ENCODE results near the gene KCTD20. TPM values are rescaled to one million over a fixed set of nuclear protein-coding genes. Genes with fewer than 3 reads are reported as not detected.

The KCTD20 gene
- total and polyA plus RNA-seq, 10 of the 15 experiments (the other 5 are each of a cell fraction or from before 2014, with no cell fraction given) = 18.1 to 77.0 (median 50.5) TPM

GRCh38 chr6:36469946-36470345 lies 27.1 kb downstream of the KCTD20 start (continued):
- no peak for TF ChIP-seq SMAD1 (IDR thresholded peaks at IDR 0.05; ENCODE audit: low read depth, partially characterized antibody)
- no peak for TF ChIP-seq CHD4 (IDR thresholded peaks at IDR 0.05)
- TF ChIP-seq RCOR1 (conservative IDR thresholded peaks at IDR 0.05; ENCODE audit: low read depth, low read length) = no peak
- no peak for TF ChIP-seq ESRRA (IDR thresholded peaks at IDR 0.05; ENCODE audit: low read length)
- TF ChIP-seq CHD1 (IDR thresholded peaks at IDR 0.05; ENCODE audit: low read depth, low read length) = no peak

GRCh38 chr6:36478051-36478526 lies 35.3 kb downstream of the KCTD20 start:
- Histone ChIP-seq H3K9ac (ENCODE audit: control insufficient read depth, insufficient read depth, low read length) (no peak overlapping the region), H3K9me3 (replicated peaks; ENCODE audit: control insufficient read depth, insufficient read depth, low read length) (no peaks in the 10 kb centered on the region), H3K4me1 (ENCODE audit: control insufficient read depth, insufficient read depth, low read length) (no peaks in the 10 kb centered on the region), H2AFZ (ENCODE audit: control insufficient read depth, low read depth, low read length) (no peak overlapping the region), H3K79me2 (ENCODE audit: control insufficient read depth, insufficient read depth, low read length) (no peaks in the 10 kb centered on the region), H3K27ac (ENCODE audit: control insufficient read depth, insufficient read depth) (no peak overlapping the region), H3K4me3 (no peak overlapping the region), H3K36me3 (ENCODE audit: control insufficient read depth in 2 of 2, insufficient read depth in 2 of 2, low read length in 1 of 2) (peaks cover 3 to 26% of the 10 kb centered on the region in 2 experiments), H3K4me2 (ENCODE audit: control insufficient read depth, insufficient read depth) (no peak overlapping the region), H3K27me3 (replicated peaks in 1 of 2; ENCODE audit: control insufficient read depth in 2 of 2, insufficient read depth in 2 of 2, low read length in 1 of 2) (no peaks in the 10 kb centered on the region), H4K20me1 (ENCODE audit: control insufficient read depth, insufficient read depth) (no peaks in the 10 kb centered on the region)
- intact Hi-C loops (cut with micrococcal nuclease; ENCODE audit: unreplicated experiment) (no loop called here), in situ Hi-C loops (cut with MboI) (no loop called here)
- FAIRE-seq = no peak
- BruUV-seq (replicated peaks) = no TSS peak
- ChIA-PET SMC1A (ENCODE audit: uncharacterized antibody, unreplicated experiment) (no interaction called here), RAD21 (ENCODE audit: unreplicated experiment) (interaction anchor here (1.2 kb wide), 1 partner anchor 101 kb away, joined by 3 read pairs; no protein-coding TSS in a partner anchor), POLR2A (interaction anchor here (0.6 to 0.7 kb wide), 2 partner anchors 122 to 588 kb away, joined by 3 read pairs; no protein-coding TSS in a partner anchor), CTCF (interaction anchor here (0.7 to 1.3 kb wide), 4 partner anchors 10 to 102 kb away, joined by 3 to 4 read pairs (median 3); no protein-coding TSS in a partner anchor)
- 100% methylated on average over 1 of the region's 2 CpGs for WGBS (ENCODE audit: insufficient coverage, insufficient replicate concordance, low lambda C conversion rate, missing lambda C conversion rate)
- ATAC-seq = no peak
- no peak for DNase-seq (ENCODE audit: low read depth, low spot score)
- TF ChIP-seq CEBPZ (IDR thresholded peaks at IDR 0.05; ENCODE audit: low read depth, low read length) = no peak
- TF ChIP-seq MYC (IDR thresholded peaks at IDR 0.05; ENCODE audit: insufficient read depth, insufficient read length, insufficient replicate concordance, low read length, severe bottlenecking) = no peak
- no peak for TF ChIP-seq POLR2AphosphoS2 (IDR thresholded peaks at IDR 0.05; ENCODE audit: low read depth, low read length)
- no peak for TF ChIP-seq YBX1 (IDR thresholded peaks at IDR 0.05)
- no peak for TF ChIP-seq SIX5 (IDR thresholded peaks at IDR 0.05; ENCODE audit: low read depth, low read length, severe bottlenecking)
- TF ChIP-seq NR2C1 (IDR thresholded peaks at IDR 0.05) = no peak
- TF ChIP-seq IRF5 (IDR thresholded peaks at IDR 0.05; ENCODE audit: borderline replicate concordance) = no peak
- TF ChIP-seq NFYA (IDR thresholded peaks at IDR 0.05; ENCODE audit: borderline replicate concordance, low read depth, low read length) = no peak
- TF ChIP-seq PRDM15 (CRISPR knock-in tag; IDR thresholded peaks at IDR 0.05) = no peak
- no peak for TF ChIP-seq BACH1 (IDR thresholded peaks at IDR 0.05; ENCODE audit: borderline replicate concordance)
